GM12801 (cell line): ENCODE results near the gene PPP3CA.

Experiments
- CTCF ChIP-seq: IDR thresholded peaks from one replicate; pipeline ENCODE4 v1.5.1; 2011; ENCODE audit warnings: control low read depth; ENCODE audit not compliant: insufficient read length; ENCODE audit errors: extremely low read depth

The PPP3CA gene

GRCh38 chr4:101136373-101137370, 210.7 kb downstream of the PPP3CA start:
- TF ChIP-seq CTCF, result no peak

GRCh38 chr4:101135371-101136010, 211.8 kb downstream of the PPP3CA start:
- TF ChIP-seq CTCF, result no peak

GRCh38 chr4:101128473-101128872, 218.9 kb downstream of the PPP3CA start:
- no peak for TF ChIP-seq CTCF

- no peak for TF ChIP-seq CTCF
These were observed 220.0 kb downstream of the PPP3CA start for GRCh38 chr4:101127176-101127790.

- TF ChIP-seq CTCF, result no peak
These were observed 221.3 kb downstream of the PPP3CA start for GRCh38 chr4:101126059-101126458.

GRCh38 chr4:101125045-101125942, 222.0 kb downstream of the PPP3CA start:
- no peak for TF ChIP-seq CTCF

GRCh38 chr4:101123231-101123630, 224.1 kb downstream of the PPP3CA start:
- no peak for TF ChIP-seq CTCF
